Epithelial cell of proximal tubule (primary cell): ENCODE results near the gene HOXB13. TPM values are rescaled to one million over a fixed set of nuclear protein-coding genes. Genes with fewer than 3 reads are reported as not detected.

Experiments used
- DNase-seq: peaks from one replicate; pipeline ENCODE4 v3.0.0-alpha.2; 2011; ENCODE audit warnings: low read depth
- H3K4me3 ChIP-seq: 2 replicates; pipeline ENCODE4 v1.5.1; 2011; ENCODE audit warnings: low read depth, mild to moderate bottlenecking, low read length
- CTCF ChIP-seq: conservative IDR thresholded peaks from 2 replicates; pipeline ENCODE4 v1.5.1; 2012; ENCODE audit warnings: low read depth, mild to moderate bottlenecking, low read length
- total RNA-seq: library from RNA; depleted of rRNA; stranded (reverse); fragments of >200 nt; gene quantifications from 2 replicates; pipeline ENCODE4 v1.2.3, GENCODE V29; 2015

HOXB13 gene
- total RNA-seq, 1 donor from 2014 or later: not detected

- TF ChIP-seq CTCF: no peak
- no peak overlapping the region for H3K4me3 ChIP-seq
- DNase-seq: no peak
These were observed 12.8 kb downstream of the HOXB13 start for GRCh38 chr17:48715496-48716399.

- no peak for TF ChIP-seq CTCF
- no peak for DNase-seq
- H3K4me3 ChIP-seq: no peak overlapping the region
These were observed 17.4 kb downstream of the HOXB13 start for GRCh38 chr17:48711128-48711527.

DNA sequence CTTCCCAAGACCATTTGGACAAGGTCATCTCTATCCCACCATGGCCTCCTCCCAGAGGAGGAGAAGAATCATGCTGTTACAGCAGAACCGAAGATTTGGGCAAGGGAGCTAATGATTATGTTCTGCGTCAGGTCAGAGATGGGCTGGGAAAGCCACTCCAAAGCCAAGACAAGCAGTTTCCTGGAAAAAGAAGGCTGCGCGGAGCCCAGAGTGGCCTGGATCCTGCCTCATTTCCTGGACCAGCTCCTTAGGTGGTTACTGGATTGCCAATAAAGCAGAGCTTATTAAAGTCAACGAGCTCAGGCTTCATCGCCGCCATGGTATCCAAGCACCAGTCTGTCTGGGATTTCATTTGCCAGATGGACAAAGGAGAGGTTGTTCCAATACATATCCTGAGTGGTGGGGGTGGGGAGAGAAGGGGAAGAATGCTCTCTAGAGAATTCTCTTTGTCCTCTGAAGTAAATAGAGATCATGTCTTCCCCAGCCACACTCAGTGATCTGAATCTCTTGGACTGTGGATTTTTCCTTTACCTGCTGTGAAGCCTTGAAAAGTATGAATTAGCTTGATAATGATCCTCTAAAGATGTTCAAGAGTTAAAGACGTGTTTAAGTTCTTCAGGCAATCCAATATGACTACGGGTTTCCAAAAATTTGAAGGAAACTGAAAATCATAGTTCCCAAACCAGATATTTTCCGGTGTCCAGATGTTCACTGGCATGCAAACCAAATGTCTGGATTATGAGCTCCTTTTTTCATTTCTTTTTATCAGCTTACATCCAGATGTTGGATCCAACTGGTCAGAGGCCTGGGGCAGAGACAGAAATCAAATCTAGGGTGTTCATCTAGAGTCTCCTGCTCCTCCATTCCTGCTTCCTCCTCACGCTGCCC, 23.9 kb downstream of the HOXB13 start:
- no peak for DNase-seq
- no peak for TF ChIP-seq CTCF
- no peak overlapping the region for H3K4me3 ChIP-seq

GRCh38 chr17:48701864-48702532, 26.6 kb downstream of the HOXB13 start:
- no peak for TF ChIP-seq CTCF
- H3K4me3 ChIP-seq: no peak overlapping the region
- DNase-seq: no peak

DNA sequence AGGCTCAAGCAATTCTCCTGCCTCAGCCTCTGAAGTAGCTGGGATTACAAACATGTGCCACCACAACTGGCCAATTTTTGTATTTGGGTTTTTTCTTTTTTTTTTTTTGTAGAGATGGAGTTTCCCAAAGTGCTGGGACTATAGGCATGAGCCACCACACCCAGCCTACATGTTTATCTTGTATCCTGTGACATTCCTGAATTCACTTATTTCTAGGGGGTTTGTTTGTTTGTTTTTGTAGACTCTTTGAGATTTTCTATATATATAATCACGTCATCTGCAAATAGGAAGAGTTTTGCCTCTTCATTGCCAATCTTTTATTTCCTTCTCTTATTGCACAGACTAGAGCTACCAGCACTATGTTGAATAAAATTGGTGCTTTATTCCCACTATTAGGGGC, 35.4 kb downstream of the HOXB13 start:
- no peak for TF ChIP-seq CTCF
- no peak for DNase-seq
- no peak overlapping the region for H3K4me3 ChIP-seq

DNA sequence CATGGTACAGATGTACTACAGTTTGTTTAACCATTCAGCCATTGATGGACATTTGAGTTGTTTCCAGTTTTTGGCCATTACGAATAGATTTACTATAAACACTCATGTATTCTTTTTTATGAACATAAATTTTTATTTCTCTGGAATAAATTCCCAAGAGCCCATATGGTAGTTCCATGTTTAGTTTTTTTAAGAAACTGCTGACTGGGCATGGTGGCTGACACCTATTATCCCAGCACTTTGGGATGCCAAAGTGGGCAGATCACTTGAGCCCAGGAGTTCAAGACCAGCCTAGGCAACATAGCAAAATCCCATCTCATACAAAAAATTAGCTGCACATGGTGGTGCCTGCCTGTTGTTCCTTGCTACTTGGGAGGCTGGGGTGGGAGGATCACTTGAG, 36.5 kb downstream of the HOXB13 start:
- no peak for DNase-seq
- no peak overlapping the region for H3K4me3 ChIP-seq
- no peak for TF ChIP-seq CTCF
